ENCODE measurements around the gene PYHIN1.

Gene PYHIN1

DNA sequence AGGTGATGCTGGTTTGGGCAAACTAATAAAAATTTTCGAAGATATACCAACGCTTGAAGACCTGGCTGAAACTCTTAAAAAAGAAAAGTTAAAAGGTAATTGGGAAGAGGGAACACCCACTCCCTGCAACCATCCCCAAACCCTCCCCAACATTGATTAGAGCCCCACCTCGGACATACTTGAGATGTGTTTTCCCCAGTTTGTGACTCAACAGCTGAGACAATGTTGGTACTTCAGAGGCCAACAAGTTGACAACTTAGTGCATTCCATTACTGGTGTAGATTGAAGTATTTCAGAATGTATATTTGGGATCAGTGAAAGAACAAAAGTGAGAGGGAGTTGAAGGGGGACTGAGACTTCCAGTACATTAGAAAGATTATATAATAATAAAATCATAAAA, 83.5 kb downstream of the PYHIN1 start:
- H3K4me3 ChIP-seq (ENCODE audit: low read length) = peak overlapping the region; percentile 94
- H3K27me3 ChIP-seq (ENCODE audit: control insufficient read depth, low read length) = no peaks in the 10 kb centered on the region
- peaks cover 29% of the 10 kb centered on the region for H3F3A ChIP-seq (ENCODE audit: control insufficient read depth, insufficient read depth)
- peaks cover 99% of the 10 kb centered on the region for H3K79me2 ChIP-seq (ENCODE audit: control insufficient read depth, low read length)
- TF ChIP-seq, protein P1, sequence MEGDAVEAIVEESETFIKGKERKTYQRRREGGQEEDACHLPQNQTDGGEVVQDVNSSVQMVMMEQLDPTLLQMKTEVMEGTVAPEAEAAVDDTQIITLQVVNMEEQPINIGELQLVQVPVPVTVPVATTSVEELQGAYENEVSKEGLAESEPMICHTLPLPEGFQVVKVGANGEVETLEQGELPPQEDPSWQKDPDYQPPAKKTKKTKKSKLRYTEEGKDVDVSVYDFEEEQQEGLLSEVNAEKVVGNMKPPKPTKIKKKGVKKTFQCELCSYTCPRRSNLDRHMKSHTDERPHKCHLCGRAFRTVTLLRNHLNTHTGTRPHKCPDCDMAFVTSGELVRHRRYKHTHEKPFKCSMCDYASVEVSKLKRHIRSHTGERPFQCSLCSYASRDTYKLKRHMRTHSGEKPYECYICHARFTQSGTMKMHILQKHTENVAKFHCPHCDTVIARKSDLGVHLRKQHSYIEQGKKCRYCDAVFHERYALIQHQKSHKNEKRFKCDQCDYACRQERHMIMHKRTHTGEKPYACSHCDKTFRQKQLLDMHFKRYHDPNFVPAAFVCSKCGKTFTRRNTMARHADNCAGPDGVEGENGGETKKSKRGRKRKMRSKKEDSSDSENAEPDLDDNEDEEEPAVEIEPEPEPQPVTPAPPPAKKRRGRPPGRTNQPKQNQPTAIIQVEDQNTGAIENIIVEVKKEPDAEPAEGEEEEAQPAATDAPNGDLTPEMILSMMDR (IDR thresholded peaks at IDR 0.05; ENCODE audit: low read depth, low read length, poor library complexity, severe bottlenecking) = no peak
- no peak for TF ChIP-seq EZH2phosphoT487 (IDR thresholded peaks at IDR 0.05; ENCODE audit: borderline replicate concordance, low read length)
- no peaks in the 10 kb centered on the region for H3K9me2 ChIP-seq (replicated peaks; ENCODE audit: control insufficient read depth, low read length)
- H3K4me2 ChIP-seq (ENCODE audit: low read length) = peak overlapping the region; percentile 95
- H4K20me1 ChIP-seq (ENCODE audit: control insufficient read depth, insufficient read depth, low read depth, low read length) = no peaks in the 10 kb centered on the region
- H3K4me1 ChIP-seq (ENCODE audit: control insufficient read depth, low read length) = peaks cover 63% of the 10 kb centered on the region
- peak overlapping the region; percentile 88 for H3K27ac ChIP-seq (ENCODE audit: low read depth, low read length)
- H3K36me3 ChIP-seq (ENCODE audit: control insufficient read depth, low read length) = peaks cover 96% of the 10 kb centered on the region
- no peaks in the 10 kb centered on the region for H3K9me3 ChIP-seq (ENCODE audit: control insufficient read depth, insufficient read depth, low read length)

DNA sequence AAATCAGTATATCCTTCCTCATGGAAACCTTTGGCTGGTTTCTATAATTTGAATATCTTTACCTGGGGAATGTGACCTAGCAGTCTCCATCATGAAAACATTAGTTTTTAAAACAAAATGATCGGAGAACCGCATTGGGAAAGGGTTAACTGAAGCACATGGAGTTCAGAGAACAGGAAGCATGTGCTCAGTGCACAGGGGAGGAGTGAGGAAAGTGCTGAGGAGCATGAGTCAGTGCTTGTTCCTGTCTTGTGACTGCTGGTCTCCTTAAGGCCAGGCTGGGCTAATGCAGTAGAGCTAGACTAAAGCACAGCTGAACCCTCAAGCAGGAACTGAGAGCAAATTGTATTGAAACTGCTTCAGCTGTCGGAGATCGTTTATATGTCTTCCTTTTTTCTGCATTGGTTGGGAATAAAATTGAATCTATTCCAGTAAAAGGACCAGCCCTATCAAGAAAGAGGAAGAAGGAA, 84.1 kb downstream of the PYHIN1 start:
- peak overlapping the region; percentile 94 for H3K4me3 ChIP-seq (ENCODE audit: low read length)
- no peaks in the 10 kb centered on the region for H4K20me1 ChIP-seq (ENCODE audit: control insufficient read depth, insufficient read depth, low read depth, low read length)
- H3K9me2 ChIP-seq (replicated peaks; ENCODE audit: control insufficient read depth, low read length) = no peaks in the 10 kb centered on the region
- no peaks in the 10 kb centered on the region for H3K27me3 ChIP-seq (ENCODE audit: control insufficient read depth, low read length)
- TF ChIP-seq, protein P1 (IDR thresholded peaks at IDR 0.05; ENCODE audit: low read depth, low read length, poor library complexity, severe bottlenecking) = no peak
- no peak for TF ChIP-seq EZH2phosphoT487 (IDR thresholded peaks at IDR 0.05; ENCODE audit: borderline replicate concordance, low read length)
- peak overlapping the region; percentile 95 for H3K4me2 ChIP-seq (ENCODE audit: low read length)
- peak overlapping the region; percentile 88 for H3K27ac ChIP-seq (ENCODE audit: low read depth, low read length)
- peaks cover 66% of the 10 kb centered on the region for H3K4me1 ChIP-seq (ENCODE audit: control insufficient read depth, low read length)
- H3F3A ChIP-seq (ENCODE audit: control insufficient read depth, insufficient read depth) = peaks cover 30% of the 10 kb centered on the region
- H3K9me3 ChIP-seq (ENCODE audit: control insufficient read depth, insufficient read depth, low read length) = no peaks in the 10 kb centered on the region
- peaks cover 96% of the 10 kb centered on the region for H3K36me3 ChIP-seq (ENCODE audit: control insufficient read depth, low read length)
- peaks cover 99% of the 10 kb centered on the region for H3K79me2 ChIP-seq (ENCODE audit: control insufficient read depth, low read length)

DNA sequence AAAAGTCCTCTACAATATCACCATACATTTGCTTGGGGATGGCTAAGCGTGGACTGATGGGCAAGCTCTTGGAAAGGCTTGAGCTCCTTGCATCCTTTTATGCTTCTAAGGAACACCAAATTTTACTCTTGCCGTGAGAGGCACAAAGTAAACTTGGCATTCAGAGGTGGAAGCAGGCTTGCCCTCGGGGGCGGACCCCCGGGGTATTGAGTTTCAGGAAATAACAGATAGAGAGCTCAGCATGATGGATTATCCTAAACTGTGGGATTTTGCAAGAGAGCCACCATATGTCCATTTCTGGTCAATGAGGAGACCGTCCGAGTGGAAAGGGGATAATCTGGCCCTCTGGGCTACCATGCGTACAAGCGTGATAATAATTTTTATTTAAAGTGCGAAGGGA, 92.4 kb downstream of the PYHIN1 start:
- Histone ChIP-seq H4K20me1 (ENCODE audit: control insufficient read depth, insufficient read depth, low read depth, low read length) (peaks cover 35% of the 10 kb centered on the region), H3K4me3 (ENCODE audit: low read length) (no peak overlapping the region), H3K36me3 (ENCODE audit: control insufficient read depth, low read length) (peaks cover 98% of the 10 kb centered on the region), H3K79me2 (ENCODE audit: control insufficient read depth, low read length) (peaks cover 99% of the 10 kb centered on the region), H3F3A (ENCODE audit: control insufficient read depth, insufficient read depth) (peaks cover 7% of the 10 kb centered on the region), H3K4me1 (ENCODE audit: control insufficient read depth, low read length) (peaks cover 30% of the 10 kb centered on the region), H3K9me2 (replicated peaks; ENCODE audit: control insufficient read depth, low read length) (no peaks in the 10 kb centered on the region), H3K27me3 (ENCODE audit: control insufficient read depth, low read length) (no peaks in the 10 kb centered on the region), H3K4me2 (ENCODE audit: low read length) (no peak overlapping the region), H3K9me3 (ENCODE audit: control insufficient read depth, insufficient read depth, low read length) (no peaks in the 10 kb centered on the region), H3K27ac (ENCODE audit: low read depth, low read length) (no peak overlapping the region)
- no peak for TF ChIP-seq EZH2phosphoT487 (IDR thresholded peaks at IDR 0.05; ENCODE audit: borderline replicate concordance, low read length)
- TF ChIP-seq, protein P1 (IDR thresholded peaks at IDR 0.05; ENCODE audit: low read depth, low read length, poor library complexity, severe bottlenecking) = no peak

Data from DOHH2 (cell line).